Gastroesophageal sphincter (tissue), 4 donors: ENCODE data around the gene TNNI3K. TPM values are rescaled to one million over a fixed set of nuclear protein-coding genes. Genes with fewer than 3 reads are reported as not detected.
"Not testable (repeated sequence)": the region's sequence is repeated elsewhere in the genome, so short reads cannot be mapped to it uniquely, and the experiment has no call there.

Experiments used
- ATAC-seq: fragments of 150-250 bp; one replicate; pipeline ENCODE4 v1.9.1; 2016; ENCODE audit warnings: mild to moderate bottlenecking, moderate library complexity
- H3K27ac ChIP-seq, 4 donors: fragments of 200-600 bp; sonication (generic) in 3 of 4; 1 replicate in 3 of 4; 2 replicates in 1 of 4; pipeline ENCODE4 v1.5.1; 2016 to 2019
- H3K27me3 ChIP-seq: fragments of 200-600 bp; sonication (generic); one replicate; pipeline ENCODE4 v1.5.1; 2019
- H3K36me3 ChIP-seq, 2 donors: fragments of 200-600 bp; sonication (generic); one replicate each; pipeline ENCODE4 v1.5.1; 2019; ENCODE audit warnings: control low read depth in 1 of 2
- H3K4me1 ChIP-seq, 3 donors: fragments of 200-600 bp; sonication (generic); 1 replicate in 2 of 3; 2 replicates in 1 of 3; pipeline ENCODE4 v1.5.1; 2016 to 2019; ENCODE audit warnings: control low read depth in 2 of 3
- H3K4me3 ChIP-seq, 2 donors: fragments of 200-600 bp; sonication (generic); one replicate each; pipeline ENCODE4 v1.5.1; 2019; ENCODE audit warnings: mild to moderate bottlenecking in 1 of 2, moderate library complexity in 1 of 2
- H3K9me3 ChIP-seq, 3 donors: fragments of 200-600 bp; sonication (generic); one replicate each; pipeline ENCODE4 v1.5.1; 2017 to 2019; ENCODE audit warnings: control low read depth in 2 of 3
- CTCF ChIP-seq, 4 experiments: fragments of 200-600 bp in 2 of 4; fragments of 450-650 bp in 2 of 4; sonication (generic) in 1 of 4; IDR thresholded peaks; one replicate each; pipeline ENCODE4 v1.5.1; 2017 to 2019; ENCODE audit warnings: antibody characterized with exemption in 4 of 4, mild to moderate bottlenecking in 2 of 4, moderate library complexity in 2 of 4
- EP300 ChIP-seq: sonication (generic); formaldehyde crosslinking; IDR thresholded peaks from one replicate; pipeline ENCODE4 v1.6.1; 2017; ENCODE audit warnings: antibody characterized with exemption, mild to moderate bottlenecking
- POLR2A ChIP-seq, 2 donors: fragments of 450-650 bp; IDR thresholded peaks; one replicate each; pipeline ENCODE4 v1.6.1; 2017; ENCODE audit warnings: antibody characterized with exemption in 2 of 2, mild to moderate bottlenecking in 2 of 2, moderate library complexity in 1 of 2
- POLR2AphosphoS5 ChIP-seq: sonication (generic); formaldehyde crosslinking; IDR thresholded peaks from one replicate; pipeline ENCODE4 v1.6.1; 2017; ENCODE audit warnings: antibody characterized with exemption
- WGBS, 2 donors: methylation state at CpG; one replicate each; pipeline ENCODE4 v1.1.5; 2018; ENCODE audit warnings: low coverage in 1 of 2; 5-methylcytosine and 5-hydroxymethylcytosine counted together
- total RNA-seq, 4 donors: library from RNA; depleted of rRNA; stranded (reverse); fragments of >200 nt; gene quantifications; one replicate each; pipeline ENCODE4 v1.1.0, GENCODE V29; 2016

TNNI3K gene
- total RNA-seq, 4 donors from 2014 or later = 0.32 to 3.9 (median 2.9) TPM

- TF ChIP-seq EP300 = no peak
- no peak for TF ChIP-seq POLR2A (IDR thresholded peaks at IDR 0.05)
- no peak for TF ChIP-seq POLR2AphosphoS5
- TF ChIP-seq CTCF (IDR thresholded peaks at IDR 0.05) = no peak
- 31 to 36% methylated on average over 2 of the region's 2 CpGs for WGBS, 2 donors
- Histone ChIP-seq H3K27me3 (no peaks in the 10 kb centered on the region), H3K36me3 (peaks cover 0 to 7% of the 10 kb centered on the region in 2 donors), H3K27ac (no peak overlapping the region), H3K4me3 (no peak overlapping the region), H3K9me3 (peaks cover 0 to 10% (median 0%) of the 10 kb centered on the region in 3 donors), H3K4me1 (no peaks in the 10 kb centered on the region)
- ATAC-seq = no peak
Measured at GRCh38 chr1:74245168-74245772, 10.1 kb downstream of the TNNI3K start.

GRCh38 chr1:74246315-74246714, 11.1 kb downstream of the TNNI3K start:
- H3K27me3 ChIP-seq = no peaks in the 10 kb centered on the region
- ATAC-seq = no peak
- H3K36me3 ChIP-seq = peaks cover 0 to 15% of the 10 kb centered on the region in 2 donors
- H3K4me3 ChIP-seq = no peak overlapping the region
- 83 to 100% methylated on average over 1 of the region's 2 CpGs for WGBS, 2 donors
- H3K4me1 ChIP-seq = no peaks in the 10 kb centered on the region
- TF ChIP-seq POLR2AphosphoS5 (no peak), EP300 (no peak), POLR2A (IDR thresholded peaks at IDR 0.05) (no peak), CTCF (IDR thresholded peaks at IDR 0.05) (no peak)
- H3K27ac ChIP-seq = no peak overlapping the region
- H3K9me3 ChIP-seq = peaks cover 0 to 10% (median 0%) of the 10 kb centered on the region in 3 donors

- H3K27me3 ChIP-seq = no peaks in the 10 kb centered on the region
- H3K4me1 ChIP-seq = no peaks in the 10 kb centered on the region
- WGBS, 2 donors = 100% methylated on average over 1 of the region's 22 CpGs
- TF ChIP-seq CTCF (IDR thresholded peaks at IDR 0.05) (no peak), POLR2AphosphoS5 (no peak), POLR2A (IDR thresholded peaks at IDR 0.05) (no peak)
- H3K36me3 ChIP-seq = peaks cover 0 to 32% of the 10 kb centered on the region in 2 donors
- no peak overlapping the region for H3K27ac ChIP-seq
- H3K4me3 ChIP-seq = no peak overlapping the region
- no peak for ATAC-seq
- peaks cover 0 to 10% (median 0%) of the 10 kb centered on the region in 3 donors for H3K9me3 ChIP-seq
Measured at GRCh38 chr1:74247881-74248528, 12.8 kb downstream of the TNNI3K start.

- no CpG with 5 or more reads among the region's 32 CpGs for WGBS, 2 donors
- peaks cover 0 to 36% of the 10 kb centered on the region in 2 donors for H3K36me3 ChIP-seq
- not testable (repeated sequence) for H3K27me3 ChIP-seq, ATAC-seq, H3K4me3 ChIP-seq, H3K4me1 ChIP-seq, H3K27ac ChIP-seq, H3K9me3 ChIP-seq
Measured at GRCh38 chr1:74253243-74253824, 18.1 kb downstream of the TNNI3K start.

GRCh38 chr1:74266001-74266400, 30.8 kb downstream of the TNNI3K start:
- 90 to 100% methylated on average over 2 to 3 of the region's 3 CpGs for WGBS, 2 donors
- TF ChIP-seq CTCF (IDR thresholded peaks at IDR 0.05) = no peak
- TF ChIP-seq POLR2A (IDR thresholded peaks at IDR 0.05) = no peak
- no peak for TF ChIP-seq EP300
- ATAC-seq = no peak
- Histone ChIP-seq H3K4me1 (no peaks in the 10 kb centered on the region), H3K27ac (no peak overlapping the region), H3K27me3 (no peaks in the 10 kb centered on the region), H3K4me3 (no peak overlapping the region), H3K9me3 (no peaks in the 10 kb centered on the region), H3K36me3 (no peaks in the 10 kb centered on the region)
